Hypothalamus (tissue), 51 donors: ENCODE results near the gene ACAP3.

Experiments
- DNase-seq, 51 donors: peaks; one replicate each; lab custom pipeline; 2025; lab: John Stamatoyannopoulos, UW

Gene ACAP3

GRCh38 chr1:1274299-1274930, 33.3 kb downstream of the ACAP3 start:
- peak in 4 of 51 donors; percentile 7 to 51 (median 28) for DNase-seq

- peak; percentile 53 to 97 (median 91) for DNase-seq
Observed at GRCh38 chr1:1273512-1274298, 34.0 kb downstream of the ACAP3 start, which contains the start of gene UBE2J2. UBE2J2 (minus strand) TSS chr1:1273854; CDS start chr1:1267992, 5,862 bp downstream.

GRCh38 chr1:1273209-1273511, 34.6 kb downstream of the ACAP3 start:
- DNase-seq: peak in 1 of 51 donors; percentile 47

GRCh38 chr1:1272341-1273208, 35.2 kb downstream of the ACAP3 start:
- no peak for DNase-seq

GRCh38 chr1:1270813-1271212, 36.9 kb downstream of the ACAP3 start:
- no peak for DNase-seq

- DNase-seq: no peak
Observed at GRCh38 chr1:1268284-1268682, 39.4 kb downstream of the ACAP3 start.

- DNase-seq: no peak
Observed at GRCh38 chr1:1267488-1268283, 40.0 kb downstream of the ACAP3 start.

- no peak for DNase-seq
Observed at GRCh38 chr1:1264868-1265272, 42.9 kb downstream of the ACAP3 start.

GRCh38 chr1:1264026-1264425, 43.7 kb downstream of the ACAP3 start:
- no peak for DNase-seq

GRCh38 chr1:1262758-1263157, 45.0 kb downstream of the ACAP3 start:
- DNase-seq: no peak

GRCh38 chr1:1262071-1262470, 45.7 kb downstream of the ACAP3 start:
- no peak for DNase-seq

GRCh38 chr1:1260843-1261560, 46.7 kb downstream of the ACAP3 start:
- no peak for DNase-seq

GRCh38 chr1:1259951-1260600, 47.7 kb downstream of the ACAP3 start:
- DNase-seq: peak in 3 of 51 donors; percentile 9 to 22 (median 18)

- no peak for DNase-seq
Observed at GRCh38 chr1:1259540-1259939, 48.2 kb downstream of the ACAP3 start.

GRCh38 chr1:1259119-1259488, 48.6 kb downstream of the ACAP3 start:
- no peak for DNase-seq

GRCh38 chr1:1256956-1257871, 50.5 kb downstream of the ACAP3 start:
- no peak for DNase-seq

- DNase-seq: no peak
Observed at GRCh38 chr1:1255611-1256010, 52.1 kb downstream of the ACAP3 start.

- no peak for DNase-seq
Observed at GRCh38 chr1:1255078-1255477, 52.7 kb downstream of the ACAP3 start.
